Measurements from ENCODE around the gene PROSER1. TPM values are rescaled to one million over a fixed set of nuclear protein-coding genes. Genes with fewer than 3 reads are reported as not detected.
"Not testable (repeated sequence)": the region's sequence is repeated elsewhere in the genome, so short reads cannot be mapped to it uniquely, and the experiment has no call there.

The PROSER1 gene
- 75.1 TPM for polyA plus RNA-seq (2013, experiment 1 of 2)
- 71.0 TPM for polyA plus RNA-seq (2013, experiment 2 of 2)

- Histone ChIP-seq H4K5ac (ENCODE audit: low read length) (no peak within 1 kb of the TSS), H2BK5ac (ENCODE audit: low read length) (no peak within 1 kb of the TSS), H3K27ac (ENCODE audit: low read depth, low read length) (peak within 1 kb of the TSS; percentile 24), H3K4me2 (ENCODE audit: low read length) (peak within 1 kb of the TSS; percentile 95), H3K4me1 (ENCODE audit: control insufficient read depth, low read depth, low read length) (peaks cover 6% of the 10 kb centered on the region), H3K56ac (ENCODE audit: low read length) (peak within 1 kb of the TSS; percentile 59), H3K9ac (ENCODE audit: low read length) (peak within 1 kb of the TSS; percentile 84), H3K27me3 (ENCODE audit: insufficient read depth, low read length, poor library complexity) (no peaks in the 10 kb centered on the region), H3K79me2 (ENCODE audit: control insufficient read depth, insufficient read depth, low read length) (peaks cover 37% of the 10 kb centered on the region), H4K8ac (ENCODE audit: low read depth, low read length) (no peak within 1 kb of the TSS), H3K36me3 (ENCODE audit: control insufficient read depth, insufficient read depth, low read length) (no peaks in the 10 kb centered on the region), H3K4me3 (ENCODE audit: low read length) (peak within 1 kb of the TSS; percentile 78), H3K4ac (ENCODE audit: low read depth, low read length) (peak within 1 kb of the TSS; percentile 97), H2BK15ac (replicated peaks; ENCODE audit: low read depth) (no peak within 1 kb of the TSS), H2BK120ac (ENCODE audit: low read depth, low read length) (peak within 1 kb of the TSS; percentile 52), H3K23ac (ENCODE audit: low read length) (peak within 1 kb of the TSS; percentile 3), H2AK5ac (ENCODE audit: low read length) (no peak within 1 kb of the TSS), H3K79me1 (ENCODE audit: low read length) (peaks cover 2% of the 10 kb centered on the region), H3K18ac (ENCODE audit: low read length) (peak within 1 kb of the TSS; percentile 94)
- peak; percentile 92 for DNase-seq
- WGBS (ENCODE audit: extremely low coverage, insufficient coverage, low lambda C conversion rate) = no CpG with 5 or more reads among the region's 41 CpGs
Observed at GRCh38 chr13:39037880-39038568, at the start of gene PROSER1, which contains the start of gene NHLRC3. PROSER1 (minus strand) TSS chr13:39038089; CDS start chr13:39037242, 847 bp downstream. NHLRC3 (plus strand) TSS chr13:39038456; CDS start chr13:39038640, 184 bp downstream.

GRCh38 chr13:39086251-39086945, 48.5 kb upstream of the PROSER1 start:
- not testable (repeated sequence) for H3K27me3 ChIP-seq (ENCODE audit: insufficient read depth, low read length, poor library complexity); H3K4me1 ChIP-seq (ENCODE audit: control insufficient read depth, low read depth, low read length); H3K23ac ChIP-seq (ENCODE audit: low read length); H3K18ac ChIP-seq (ENCODE audit: low read length); H3K56ac ChIP-seq (ENCODE audit: low read length); H3K27ac ChIP-seq (ENCODE audit: low read depth, low read length); H2BK120ac ChIP-seq (ENCODE audit: low read depth, low read length); H3K36me3 ChIP-seq (ENCODE audit: control insufficient read depth, insufficient read depth, low read length); H2AK5ac ChIP-seq (ENCODE audit: low read length); H3K4me3 ChIP-seq (ENCODE audit: low read length); H4K8ac ChIP-seq (ENCODE audit: low read depth, low read length); H2BK5ac ChIP-seq (ENCODE audit: low read length); H3K4ac ChIP-seq (ENCODE audit: low read depth, low read length); H2BK15ac ChIP-seq (replicated peaks; ENCODE audit: low read depth); H3K4me2 ChIP-seq (ENCODE audit: low read length); H3K79me1 ChIP-seq (ENCODE audit: low read length); H3K79me2 ChIP-seq (ENCODE audit: control insufficient read depth, insufficient read depth, low read length); H4K5ac ChIP-seq (ENCODE audit: low read length); H3K9ac ChIP-seq (ENCODE audit: low read length); DNase-seq
- no CpG with 5 or more reads among the region's 1 CpG for WGBS (ENCODE audit: extremely low coverage, insufficient coverage, low lambda C conversion rate)

GRCh38 chr13:39073983-39074382, 36.1 kb upstream of the PROSER1 start:
- Histone ChIP-seq H3K27me3 (ENCODE audit: insufficient read depth, low read length, poor library complexity) (no peaks in the 10 kb centered on the region), H3K4ac (ENCODE audit: low read depth, low read length) (no peak overlapping the region)
- no CpG with 5 or more reads among the region's 3 CpGs for WGBS (ENCODE audit: extremely low coverage, insufficient coverage, low lambda C conversion rate)

GRCh38 chr13:39072842-39073241, 35.0 kb upstream of the PROSER1 start:
- Histone ChIP-seq H2BK120ac (ENCODE audit: low read depth, low read length) (no peak overlapping the region), H3K4me2 (ENCODE audit: low read length) (no peak overlapping the region), H4K5ac (ENCODE audit: low read length) (no peak overlapping the region), H3K4ac (ENCODE audit: low read depth, low read length) (no peak overlapping the region), H3K4me3 (ENCODE audit: low read length) (no peak overlapping the region), H3K4me1 (ENCODE audit: control insufficient read depth, low read depth, low read length) (no peaks in the 10 kb centered on the region), H3K79me1 (ENCODE audit: low read length) (no peaks in the 10 kb centered on the region), H3K18ac (ENCODE audit: low read length) (no peak overlapping the region), H2BK5ac (ENCODE audit: low read length) (no peak overlapping the region), H3K36me3 (ENCODE audit: control insufficient read depth, insufficient read depth, low read length) (no peaks in the 10 kb centered on the region), H3K79me2 (ENCODE audit: control insufficient read depth, insufficient read depth, low read length) (no peaks in the 10 kb centered on the region), H2AK5ac (ENCODE audit: low read length) (no peak overlapping the region), H3K56ac (ENCODE audit: low read length) (no peak overlapping the region), H4K8ac (ENCODE audit: low read depth, low read length) (no peak overlapping the region), H3K27ac (ENCODE audit: low read depth, low read length) (no peak overlapping the region), H2BK15ac (replicated peaks; ENCODE audit: low read depth) (no peak overlapping the region), H3K27me3 (ENCODE audit: insufficient read depth, low read length, poor library complexity) (no peaks in the 10 kb centered on the region), H3K23ac (ENCODE audit: low read length) (no peak overlapping the region), H3K9ac (ENCODE audit: low read length) (no peak overlapping the region)
- WGBS (ENCODE audit: extremely low coverage, insufficient coverage, low lambda C conversion rate) = no CpG with 5 or more reads among the region's 2 CpGs
- no peak for DNase-seq

More at GRCh38 chr13:39073983-39074382, 36.1 kb upstream of the PROSER1 start:
- Histone ChIP-seq H2BK120ac (ENCODE audit: low read depth, low read length) (no peak overlapping the region), H4K5ac (ENCODE audit: low read length) (no peak overlapping the region), H3K4me3 (ENCODE audit: low read length) (no peak overlapping the region), H3K23ac (ENCODE audit: low read length) (no peak overlapping the region), H3K36me3 (ENCODE audit: control insufficient read depth, insufficient read depth, low read length) (no peaks in the 10 kb centered on the region), H3K27ac (ENCODE audit: low read depth, low read length) (no peak overlapping the region), H3K79me2 (ENCODE audit: control insufficient read depth, insufficient read depth, low read length) (no peaks in the 10 kb centered on the region), H3K18ac (ENCODE audit: low read length) (no peak overlapping the region), H2BK15ac (replicated peaks; ENCODE audit: low read depth) (no peak overlapping the region), H2BK5ac (ENCODE audit: low read length) (no peak overlapping the region), H3K4me1 (ENCODE audit: control insufficient read depth, low read depth, low read length) (no peaks in the 10 kb centered on the region), H4K8ac (ENCODE audit: low read depth, low read length) (no peak overlapping the region), H3K79me1 (ENCODE audit: low read length) (no peaks in the 10 kb centered on the region), H2AK5ac (ENCODE audit: low read length) (no peak overlapping the region), H3K4me2 (ENCODE audit: low read length) (no peak overlapping the region), H3K56ac (ENCODE audit: low read length) (no peak overlapping the region), H3K9ac (ENCODE audit: low read length) (no peak overlapping the region)
- DNase-seq = peak; percentile 18

GRCh38 chr13:39062004-39062403, 24.1 kb upstream of the PROSER1 start:
- Histone ChIP-seq H3K18ac (ENCODE audit: low read length) (no peak overlapping the region), H3K23ac (ENCODE audit: low read length) (no peak overlapping the region), H3K56ac (ENCODE audit: low read length) (no peak overlapping the region), H3K4ac (ENCODE audit: low read depth, low read length) (no peak overlapping the region), H2AK5ac (ENCODE audit: low read length) (no peak overlapping the region), H3K9ac (ENCODE audit: low read length) (no peak overlapping the region), H2BK120ac (ENCODE audit: low read depth, low read length) (no peak overlapping the region), H3K36me3 (ENCODE audit: control insufficient read depth, insufficient read depth, low read length) (no peaks in the 10 kb centered on the region), H3K4me3 (ENCODE audit: low read length) (no peak overlapping the region), H3K79me1 (ENCODE audit: low read length) (no peaks in the 10 kb centered on the region), H3K4me2 (ENCODE audit: low read length) (no peak overlapping the region), H3K27me3 (ENCODE audit: insufficient read depth, low read length, poor library complexity) (no peaks in the 10 kb centered on the region), H3K79me2 (ENCODE audit: control insufficient read depth, insufficient read depth, low read length) (no peaks in the 10 kb centered on the region), H4K8ac (ENCODE audit: low read depth, low read length) (no peak overlapping the region), H2BK15ac (replicated peaks; ENCODE audit: low read depth) (no peak overlapping the region), H3K4me1 (ENCODE audit: control insufficient read depth, low read depth, low read length) (no peaks in the 10 kb centered on the region), H3K27ac (ENCODE audit: low read depth, low read length) (no peak overlapping the region), H4K5ac (ENCODE audit: low read length) (no peak overlapping the region), H2BK5ac (ENCODE audit: low read length) (no peak overlapping the region)
- DNase-seq = no peak
- no CpG with 5 or more reads among the region's 4 CpGs for WGBS (ENCODE audit: extremely low coverage, insufficient coverage, low lambda C conversion rate)
